OCI-LY7 (cell line): Measurements from ENCODE around the gene ADIPOQ.

Source experiments
- EZH2phosphoT487 ChIP-seq: fragments of 200-600 bp; sonication (generic); IDR thresholded peaks from 2 replicates; pipeline ENCODE4 v1.6.1; 2018; ENCODE audit warnings: low read depth, borderline replicate concordance, mild to moderate bottlenecking, mixed run types, antibody characterized with exemption, low read length, moderate library complexity, mixed read lengths
- TF ChIP-seq, protein P1 (sequence below): fragments of 200-600 bp; sonication (generic); conservative IDR thresholded peaks from 2 replicates; pipeline ENCODE4 v1.5.1; 2014; ENCODE audit warnings: mild to moderate bottlenecking, antibody characterized with exemption, low read length, moderate library complexity, mixed read lengths

DNA sequence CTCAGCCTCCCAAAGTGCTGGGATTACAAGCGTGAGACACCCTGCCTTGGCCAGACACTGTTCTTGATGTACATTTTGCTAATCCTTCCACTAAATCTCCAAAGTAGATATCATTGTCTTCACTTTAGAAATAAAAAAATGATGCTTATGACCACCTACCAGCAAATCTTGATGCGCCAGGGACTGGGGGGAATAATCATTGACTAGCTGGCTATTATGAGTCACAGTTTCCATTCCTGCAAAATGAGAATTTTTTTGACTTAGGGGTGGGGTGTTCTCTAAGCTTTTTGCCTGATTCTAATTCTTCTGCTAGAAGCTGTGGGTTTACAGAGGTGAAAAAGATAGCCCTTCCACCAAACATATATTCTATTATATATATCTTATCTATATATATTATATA is 19.1 kb upstream of the ADIPOQ start:
- TF ChIP-seq, protein P1, sequence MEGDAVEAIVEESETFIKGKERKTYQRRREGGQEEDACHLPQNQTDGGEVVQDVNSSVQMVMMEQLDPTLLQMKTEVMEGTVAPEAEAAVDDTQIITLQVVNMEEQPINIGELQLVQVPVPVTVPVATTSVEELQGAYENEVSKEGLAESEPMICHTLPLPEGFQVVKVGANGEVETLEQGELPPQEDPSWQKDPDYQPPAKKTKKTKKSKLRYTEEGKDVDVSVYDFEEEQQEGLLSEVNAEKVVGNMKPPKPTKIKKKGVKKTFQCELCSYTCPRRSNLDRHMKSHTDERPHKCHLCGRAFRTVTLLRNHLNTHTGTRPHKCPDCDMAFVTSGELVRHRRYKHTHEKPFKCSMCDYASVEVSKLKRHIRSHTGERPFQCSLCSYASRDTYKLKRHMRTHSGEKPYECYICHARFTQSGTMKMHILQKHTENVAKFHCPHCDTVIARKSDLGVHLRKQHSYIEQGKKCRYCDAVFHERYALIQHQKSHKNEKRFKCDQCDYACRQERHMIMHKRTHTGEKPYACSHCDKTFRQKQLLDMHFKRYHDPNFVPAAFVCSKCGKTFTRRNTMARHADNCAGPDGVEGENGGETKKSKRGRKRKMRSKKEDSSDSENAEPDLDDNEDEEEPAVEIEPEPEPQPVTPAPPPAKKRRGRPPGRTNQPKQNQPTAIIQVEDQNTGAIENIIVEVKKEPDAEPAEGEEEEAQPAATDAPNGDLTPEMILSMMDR, result no peak
- TF ChIP-seq EZH2phosphoT487, result no peak
